SH-SY5Y (cell line): ENCODE data around the gene AP2B1.

Experiments
- GATA2 ChIP-seq: IDR thresholded peaks from 2 replicates; pipeline ENCODE4 v1.6.1; 2011; ENCODE audit warnings: mild to moderate bottlenecking, low read depth, low read length
- GATA3 ChIP-seq: IDR thresholded peaks from 2 replicates; pipeline ENCODE4 v1.6.1; 2011; ENCODE audit warnings: low read depth, mild to moderate bottlenecking, low read length, moderate library complexity

DNA sequence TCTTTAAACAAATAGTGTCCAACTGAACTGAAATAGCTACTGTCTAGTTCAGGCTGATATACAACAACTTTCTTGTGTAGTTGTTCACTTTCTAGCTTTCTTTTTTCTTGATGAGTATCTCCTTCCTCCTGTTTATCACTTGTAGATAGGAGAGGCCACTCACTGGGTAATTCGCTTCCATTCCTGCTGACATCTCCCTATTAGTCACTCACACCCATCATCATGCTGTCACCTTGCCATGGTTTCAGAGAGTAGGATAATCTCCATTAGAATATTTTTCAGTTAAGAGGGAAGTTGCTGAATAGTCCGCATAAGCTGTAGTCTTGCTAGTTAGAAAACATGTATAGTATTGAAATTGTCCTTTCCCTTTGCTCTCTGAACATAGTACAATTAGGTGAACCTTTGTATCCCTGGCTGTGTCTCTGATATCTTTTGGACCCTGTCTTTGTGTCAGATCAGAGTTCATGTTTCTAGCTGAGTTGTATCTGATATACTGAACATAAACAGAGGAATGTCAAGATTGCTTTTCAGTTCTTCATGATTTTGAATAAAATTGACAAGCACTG, 79.9 kb downstream of the AP2B1 start:
- TF ChIP-seq GATA2 = no peak
- no peak for TF ChIP-seq GATA3
